Hematopoietic multipotent progenitor cell treated with erythropoietin and hydrocortisone succinate and interleukin-3 and kit ligand, for 8 days (in vitro differentiated cells): ENCODE data around the gene ZFP3.
"Not testable (repeated sequence)": the region's sequence is repeated elsewhere in the genome, so short reads cannot be mapped to it uniquely, and the experiment has no call there.

Source experiments
- DNase-seq: peaks from one replicate; pipeline ENCODE4 v3.0.0-alpha.2; 2015

The ZFP3 gene

DNA sequence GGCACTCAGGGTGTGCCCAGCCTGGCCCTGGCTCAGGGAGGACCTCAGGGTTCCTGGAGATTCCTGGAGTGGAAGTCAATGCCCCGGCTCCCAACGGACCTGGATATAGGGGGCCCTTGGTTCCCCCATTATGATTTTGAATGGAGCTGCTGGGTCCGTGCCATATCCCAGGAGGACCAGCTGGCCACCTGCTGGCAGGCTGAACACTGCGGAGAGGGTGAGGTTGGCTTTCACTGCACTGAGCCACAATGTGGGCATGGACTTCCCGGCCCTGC lies 61.1 kb downstream of the ZFP3 start:
- DNase-seq = no peak

GRCh38 chr17:5142877-5143276 lies 64.6 kb downstream of the ZFP3 start:
- not testable (repeated sequence) for DNase-seq
